NB4 (cell line): Measurements from ENCODE around the gene NFASC.

Source experiments
- DNase-seq: peaks from one replicate; pipeline ENCODE4 v3.0.0; 2010; ENCODE audit warnings: low read depth
- H3K4me3 ChIP-seq: one replicate; pipeline ENCODE4 v1.5.1; 2011; ENCODE audit warnings: mild to moderate bottlenecking, low read depth, low read length, moderate library complexity
- CTCF ChIP-seq: IDR thresholded peaks from one replicate; pipeline ENCODE4 v1.5.1; 2012; ENCODE audit warnings: low read depth, low read length
- MAX ChIP-seq: IDR thresholded peaks from 2 replicates; pipeline ENCODE4 v1.6.1; 2011; ENCODE audit warnings: low read depth, low read length
- MYC ChIP-seq: IDR thresholded peaks from 2 replicates; pipeline ENCODE4 v1.6.1; 2011; ENCODE audit warnings: low read depth, low read length
- POLR2A ChIP-seq: IDR thresholded peaks from 2 replicates; pipeline ENCODE4 v1.6.1; 2011; ENCODE audit warnings: mild to moderate bottlenecking; ENCODE audit not compliant: insufficient read length; ENCODE audit errors: extremely low read depth

Gene NFASC

GRCh38 chr1:204930155-204930523 lies 59.5 kb downstream of the NFASC start:
- DNase-seq = no peak
- no peak overlapping the region for H3K4me3 ChIP-seq
- TF ChIP-seq POLR2A (no peak), CTCF (no peak), MYC (no peak), MAX (no peak)

GRCh38 chr1:204931313-204931712 lies 60.7 kb downstream of the NFASC start:
- no peak for TF ChIP-seq POLR2A
- no peak for TF ChIP-seq MAX
- TF ChIP-seq MYC = no peak
- TF ChIP-seq CTCF = no peak
- DNase-seq = no peak

GRCh38 chr1:204931768-204932572 lies 61.3 kb downstream of the NFASC start:
- no peak overlapping the region for H3K4me3 ChIP-seq
- DNase-seq = no peak
- TF ChIP-seq MYC = no peak
- TF ChIP-seq POLR2A = no peak
- no peak for TF ChIP-seq CTCF
- no peak for TF ChIP-seq MAX

More at GRCh38 chr1:204931313-204931712, 60.7 kb downstream of the NFASC start:
- no peak overlapping the region for H3K4me3 ChIP-seq

- no peak for DNase-seq
- no peak overlapping the region for H3K4me3 ChIP-seq
- TF ChIP-seq MYC = no peak
- TF ChIP-seq MAX = no peak
- TF ChIP-seq CTCF = no peak
- no peak for TF ChIP-seq POLR2A
Observed at GRCh38 chr1:204932573-204932909, 61.9 kb downstream of the NFASC start.

GRCh38 chr1:204935155-204935554 lies 64.5 kb downstream of the NFASC start:
- H3K4me3 ChIP-seq = no peak overlapping the region
- DNase-seq = no peak
- TF ChIP-seq POLR2A = no peak
- TF ChIP-seq CTCF = no peak

- TF ChIP-seq MYC = no peak
- TF ChIP-seq MAX = no peak
- TF ChIP-seq POLR2A = no peak
- TF ChIP-seq CTCF = no peak
- DNase-seq = no peak
- H3K4me3 ChIP-seq = no peak overlapping the region
Observed at GRCh38 chr1:204936765-204937164, 66.1 kb downstream of the NFASC start.
